DMS153 treated with DMSO at 0.1 percent for 48 hours (cell line): ENCODE results near the gene CAPN12.

Experiments used
- DNase-seq: peaks from one replicate; lab custom pipeline; 2025; ENCODE audit not compliant: unreplicated experiment; lab: John Stamatoyannopoulos, UW

The CAPN12 gene

GRCh38 chr19:38698225-38699026 lies 45.8 kb downstream of the CAPN12 start:
- DNase-seq = no peak

- no peak for DNase-seq
Measured at GRCh38 chr19:38697641-38698071, 46.6 kb downstream of the CAPN12 start.

- no peak for DNase-seq
Measured at GRCh38 chr19:38697197-38697596, 47.1 kb downstream of the CAPN12 start.

DNA sequence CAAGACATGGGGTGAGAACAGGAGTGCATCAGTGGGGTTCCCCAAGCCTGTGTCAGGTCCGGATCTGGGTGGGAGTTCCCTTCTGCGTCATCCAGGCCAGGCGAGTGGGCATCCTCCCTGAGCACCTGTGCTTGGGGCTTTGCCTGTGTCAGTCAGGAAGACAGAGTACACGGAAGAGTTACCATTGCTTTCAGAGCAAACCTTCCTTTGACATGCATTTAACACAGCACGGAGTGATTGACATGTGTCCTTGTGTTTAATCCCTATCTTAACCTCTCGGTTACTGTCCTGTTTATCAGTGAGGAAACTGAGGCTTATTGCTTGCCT lies 47.6 kb downstream of the CAPN12 start:
- DNase-seq = no peak

GRCh38 chr19:38695832-38696728 lies 48.2 kb downstream of the CAPN12 start:
- DNase-seq = no peak

DNA sequence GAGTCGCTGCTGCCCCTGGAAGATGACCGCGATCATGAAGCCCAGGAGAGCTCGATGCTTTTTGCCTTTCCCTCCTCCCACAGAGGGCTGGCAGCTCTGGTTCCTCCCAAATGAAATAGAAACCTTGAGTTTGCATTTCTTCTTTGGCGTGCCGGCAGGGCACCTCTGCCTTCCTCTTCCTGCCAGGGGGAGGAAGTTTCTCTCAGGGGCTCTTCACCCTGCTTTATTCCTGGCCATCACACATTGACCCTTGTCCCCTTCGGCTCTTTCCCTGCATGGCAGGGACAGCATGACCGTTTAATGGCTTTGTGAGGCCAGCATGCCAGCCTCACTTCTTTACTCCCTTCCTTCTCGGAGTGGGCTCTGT lies 49.0 kb downstream of the CAPN12 start:
- no peak for DNase-seq

DNA sequence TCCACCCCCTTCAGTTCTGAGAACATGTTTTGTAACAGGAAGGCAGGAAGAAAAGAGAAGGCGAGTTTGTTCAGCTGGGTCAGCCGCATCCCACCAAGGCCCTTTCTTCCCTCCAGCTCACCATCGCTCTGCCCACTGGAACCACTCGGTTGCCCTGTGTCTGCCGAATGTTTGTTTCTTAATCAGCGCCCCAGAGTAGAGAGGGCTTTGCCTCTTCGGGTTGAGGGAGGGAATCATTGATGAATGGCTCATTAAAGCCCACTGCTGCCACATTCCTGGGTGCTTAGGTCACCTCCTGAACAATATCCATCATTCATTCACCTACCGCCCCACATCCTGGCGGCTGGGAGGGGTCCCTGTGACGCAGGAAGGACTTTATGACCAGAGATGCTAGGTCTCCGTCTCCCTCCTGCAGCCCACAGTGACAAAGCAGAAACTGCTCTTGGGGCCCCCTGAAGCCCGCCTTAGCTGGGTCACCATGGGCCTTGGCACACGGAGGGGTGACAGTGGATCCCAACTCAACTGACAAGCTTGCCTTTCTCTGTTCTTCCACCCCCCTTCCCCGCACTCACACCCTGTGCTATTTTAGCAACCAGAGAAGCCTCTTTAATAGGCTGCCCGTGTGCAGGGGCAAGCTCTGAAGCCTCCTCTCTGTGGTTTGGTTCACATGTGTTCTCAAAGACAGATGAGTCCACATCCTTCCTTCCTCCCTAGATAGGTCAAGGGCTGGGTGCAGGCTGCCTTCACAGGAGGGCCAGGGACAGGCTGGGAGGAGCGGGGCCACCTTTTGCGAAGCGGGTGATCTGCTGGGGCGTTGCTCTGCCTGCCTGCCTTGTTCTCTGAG lies 50.7 kb downstream of the CAPN12 start:
- no peak for DNase-seq

- DNase-seq = no peak
Measured at GRCh38 chr19:38692458-38693379, 51.6 kb downstream of the CAPN12 start.

DNA sequence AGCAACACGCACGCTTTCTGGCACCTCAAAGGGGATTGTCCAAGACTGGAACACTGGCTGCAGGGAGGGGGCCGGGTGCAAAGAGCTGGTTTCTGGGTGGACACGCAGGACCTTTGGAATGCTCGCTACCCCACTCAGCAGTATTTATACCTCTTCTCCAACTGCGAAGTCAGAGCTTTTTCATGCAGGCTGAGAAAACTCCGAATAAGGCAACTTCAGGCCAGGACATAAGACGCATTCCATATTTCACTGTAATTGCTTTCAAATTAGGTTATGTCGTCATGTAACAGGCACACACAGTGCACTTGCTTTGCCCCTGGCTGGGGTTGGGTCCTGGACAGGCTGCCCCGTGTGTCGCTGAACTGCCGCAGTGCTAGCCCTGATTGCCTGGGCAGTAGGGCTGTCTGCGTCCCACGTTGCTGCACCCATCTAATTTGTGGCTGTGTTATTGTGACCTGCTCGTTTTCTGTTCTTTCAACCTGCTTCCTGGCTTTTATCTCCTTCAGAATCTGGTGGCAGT lies 52.3 kb downstream of the CAPN12 start:
- no peak for DNase-seq

- DNase-seq = no peak
Measured at GRCh38 chr19:38690832-38691231, 53.4 kb downstream of the CAPN12 start.

DNA sequence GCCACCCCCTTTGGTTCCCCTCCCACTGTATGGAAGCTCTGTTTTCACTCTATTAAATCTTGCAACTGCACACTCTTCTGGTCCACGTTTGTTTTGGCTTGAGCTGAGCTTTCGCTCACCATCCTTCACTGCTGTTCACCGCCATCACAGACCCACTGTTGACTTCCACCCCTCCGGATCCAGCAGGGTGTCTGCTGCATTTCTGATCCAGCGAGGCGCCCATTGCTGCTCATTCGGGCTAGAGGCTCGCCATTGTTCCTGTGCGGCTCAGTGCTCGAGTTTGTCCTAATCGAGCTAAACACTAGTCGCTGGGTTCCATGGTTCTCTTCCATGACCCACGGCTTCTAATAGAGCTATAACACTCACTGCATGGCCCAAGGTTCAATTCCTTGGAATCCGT lies 54.1 kb downstream of the CAPN12 start:
- no peak for DNase-seq

DNA sequence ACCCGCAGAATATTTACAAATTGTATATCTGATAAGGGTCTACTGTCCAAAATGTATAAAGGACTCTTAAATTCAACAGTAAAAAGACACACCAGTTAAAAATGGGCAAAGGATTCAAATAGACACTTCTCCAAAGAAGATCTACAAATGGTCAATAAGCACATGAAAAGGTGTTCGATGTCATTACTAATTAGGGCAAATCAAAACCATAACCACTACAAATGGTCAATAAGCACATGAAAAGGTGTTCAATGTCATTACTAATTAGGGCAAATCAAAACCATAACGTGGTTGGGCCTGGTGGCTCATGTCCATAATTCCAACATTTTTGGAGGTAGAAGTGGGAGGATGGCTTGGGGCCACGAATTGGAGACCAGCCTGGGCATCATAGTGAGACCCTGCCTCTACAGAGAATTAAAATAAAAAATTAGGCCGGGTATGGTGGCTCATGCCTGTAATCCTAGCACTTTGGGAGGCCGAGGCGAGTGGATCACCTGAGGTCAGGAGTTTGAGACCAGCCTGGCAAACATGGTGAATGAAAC lies 56.4 kb downstream of the CAPN12 start:
- no peak for DNase-seq

DNA sequence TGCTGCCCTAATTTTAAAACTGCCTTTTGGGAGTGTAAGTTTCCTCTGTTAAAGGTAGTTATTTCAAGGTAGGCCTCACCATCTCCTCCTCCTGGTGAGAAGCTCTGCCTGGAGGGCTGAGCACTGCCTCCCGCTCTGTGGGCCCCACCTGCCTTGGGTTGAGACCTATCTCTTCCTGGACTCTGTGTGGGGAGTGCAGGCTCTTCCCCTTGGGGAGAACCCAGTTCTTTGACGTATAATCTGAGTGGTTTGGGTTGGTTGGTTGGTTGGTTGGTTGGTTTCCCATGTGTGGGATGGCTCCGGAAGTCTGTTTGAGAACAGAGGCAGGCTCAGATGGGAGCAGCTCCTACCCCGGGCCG lies 57.8 kb downstream of the CAPN12 start:
- DNase-seq = no peak

DNA sequence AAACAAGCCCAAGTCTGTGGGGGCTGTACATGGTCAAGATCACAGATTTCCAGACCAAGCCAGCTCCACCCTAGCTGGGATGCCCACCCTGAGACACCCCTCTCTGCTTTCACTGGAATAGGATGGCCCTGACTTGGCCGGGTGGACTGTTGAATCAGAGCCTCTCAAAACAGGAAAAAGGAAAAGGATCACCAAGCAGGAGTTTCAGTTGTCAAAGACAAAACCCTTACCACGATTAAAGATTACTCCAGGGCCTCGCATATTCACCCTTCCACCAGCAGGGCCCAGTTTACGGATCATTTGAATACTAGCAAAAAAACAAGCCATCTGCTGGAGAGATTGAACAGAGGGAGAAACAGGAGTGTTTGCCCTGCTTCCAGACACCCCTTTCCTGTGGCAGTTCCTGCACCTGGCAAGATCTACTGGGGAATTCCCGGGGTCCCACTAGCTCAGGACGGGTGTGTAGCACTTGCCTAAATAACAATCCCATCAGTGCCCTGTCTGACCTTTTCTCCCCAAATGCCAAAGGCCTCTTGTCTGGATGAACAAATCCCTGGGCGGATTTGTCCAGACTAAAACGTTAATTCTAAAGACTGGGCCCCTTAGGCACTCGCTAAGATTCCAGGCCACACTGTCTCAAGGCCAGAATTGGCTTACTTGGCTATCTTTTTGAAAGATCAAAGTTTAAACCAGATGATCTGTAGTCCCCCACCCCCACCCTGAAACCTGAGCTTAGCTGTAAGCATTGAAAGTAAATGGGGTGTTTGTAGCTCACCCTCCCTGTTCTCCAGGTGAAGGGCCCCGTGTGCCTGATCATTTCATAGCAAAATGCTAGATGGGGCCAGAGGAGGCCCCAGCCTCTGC lies 58.4 kb downstream of the CAPN12 start:
- no peak for DNase-seq

- no peak for DNase-seq
Measured at GRCh38 chr19:38684862-38685665, 59.2 kb downstream of the CAPN12 start.

- DNase-seq = no peak
Measured at GRCh38 chr19:38684078-38684861, 60.0 kb downstream of the CAPN12 start.

DNA sequence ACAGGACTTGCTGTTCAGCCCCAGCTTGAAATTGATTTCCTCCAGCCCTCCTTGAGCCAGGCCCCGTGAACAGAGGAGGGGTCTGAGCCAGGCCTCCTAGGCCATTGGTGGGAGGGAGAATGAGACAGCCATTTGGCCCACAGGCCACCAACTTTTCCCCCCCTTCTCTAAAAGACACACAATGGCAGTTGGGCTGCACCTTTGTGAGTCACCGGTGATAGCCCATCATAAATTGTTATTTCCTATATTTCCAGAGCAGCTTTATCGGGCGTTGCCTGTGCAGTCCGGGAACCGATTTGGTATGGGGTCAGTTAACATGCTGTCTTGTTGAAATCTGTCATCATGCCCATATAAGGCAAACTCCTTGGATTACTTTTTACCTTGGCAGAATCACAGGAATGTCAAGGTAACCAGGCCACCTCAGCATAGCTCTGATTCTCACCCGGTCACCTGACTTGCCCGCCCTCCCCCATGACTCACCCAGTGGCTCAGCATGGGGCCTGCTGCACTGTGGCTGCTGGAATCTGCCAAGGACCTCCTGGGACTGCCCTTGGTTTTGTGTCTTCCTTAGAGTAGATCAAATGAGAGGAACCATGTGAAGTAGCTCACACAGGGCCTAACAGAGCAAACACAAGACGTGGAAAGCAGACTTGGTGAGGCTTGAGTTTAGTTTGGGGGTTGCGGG lies 60.7 kb downstream of the CAPN12 start:
- DNase-seq = no peak
